ENCODE measurements around the gene RNU2-63P.
"Not testable (repeated sequence)": the region's sequence is repeated elsewhere in the genome, so short reads cannot be mapped to it uniquely, and the experiment has no call there.

RNU2-63P gene

GRCh38 chr2:88016086-88016959, at the start of gene RNU2-63P:
RNU2-63P (minus strand) TSS chr2:88016547.
- peak; percentile 58 for DNase-seq

DNA sequence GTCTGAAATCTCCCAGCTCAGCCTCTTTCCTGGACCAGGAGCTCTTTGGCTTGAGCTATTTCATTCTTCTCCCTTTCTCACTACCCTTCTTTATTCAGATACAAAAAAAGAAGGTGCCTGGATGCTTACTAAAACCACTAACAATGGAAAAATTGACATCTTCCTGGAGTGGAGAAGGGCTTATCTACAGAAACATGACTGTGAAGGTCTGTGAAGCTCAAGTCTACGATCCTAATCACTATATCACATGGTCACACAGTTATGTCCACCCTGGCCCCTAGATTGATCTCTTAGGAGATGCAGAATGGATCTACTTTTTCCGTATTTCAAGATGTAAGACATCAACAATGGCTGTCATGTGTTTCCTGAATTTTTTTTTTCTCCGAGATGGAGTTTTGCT, 44.9 kb upstream of the RNU2-63P start:
- DNase-seq, result no peak

GRCh38 chr2:88060907-88061275, 44.5 kb upstream of the RNU2-63P start:
- no peak for DNase-seq

- peak; percentile 24 for DNase-seq
Measured at GRCh38 chr2:88059979-88060906, 43.9 kb upstream of the RNU2-63P start.

DNA sequence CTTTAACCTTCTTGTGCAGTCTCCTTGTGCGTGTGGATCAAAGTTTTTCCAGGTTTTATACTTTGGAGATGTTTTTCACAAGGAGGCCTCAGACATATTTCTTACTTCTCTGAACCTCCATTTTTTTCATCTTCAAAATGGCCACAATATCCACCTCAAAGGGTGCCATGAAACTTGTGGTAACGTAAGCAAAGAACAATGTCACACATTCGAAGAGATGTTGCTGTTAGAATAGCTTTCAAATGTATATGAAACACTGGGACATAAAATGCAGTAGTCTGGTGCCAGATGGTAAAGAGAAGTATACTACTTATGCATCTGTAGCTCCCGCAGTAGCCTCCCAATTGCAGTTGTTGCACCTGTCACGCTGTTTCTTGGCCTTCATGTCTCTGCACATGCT, 41.8 kb upstream of the RNU2-63P start:
- no peak for DNase-seq

GRCh38 chr2:88057437-88057844, 41.1 kb upstream of the RNU2-63P start:
- no peak for DNase-seq

GRCh38 chr2:88055371-88056128, 39.2 kb upstream of the RNU2-63P start, which contains the start of gene KRCC1:
KRCC1 (minus strand) TSS chr2:88055783; CDS start chr2:88028563, 27,220 bp downstream.
- DNase-seq, result peak; percentile 84

DNA sequence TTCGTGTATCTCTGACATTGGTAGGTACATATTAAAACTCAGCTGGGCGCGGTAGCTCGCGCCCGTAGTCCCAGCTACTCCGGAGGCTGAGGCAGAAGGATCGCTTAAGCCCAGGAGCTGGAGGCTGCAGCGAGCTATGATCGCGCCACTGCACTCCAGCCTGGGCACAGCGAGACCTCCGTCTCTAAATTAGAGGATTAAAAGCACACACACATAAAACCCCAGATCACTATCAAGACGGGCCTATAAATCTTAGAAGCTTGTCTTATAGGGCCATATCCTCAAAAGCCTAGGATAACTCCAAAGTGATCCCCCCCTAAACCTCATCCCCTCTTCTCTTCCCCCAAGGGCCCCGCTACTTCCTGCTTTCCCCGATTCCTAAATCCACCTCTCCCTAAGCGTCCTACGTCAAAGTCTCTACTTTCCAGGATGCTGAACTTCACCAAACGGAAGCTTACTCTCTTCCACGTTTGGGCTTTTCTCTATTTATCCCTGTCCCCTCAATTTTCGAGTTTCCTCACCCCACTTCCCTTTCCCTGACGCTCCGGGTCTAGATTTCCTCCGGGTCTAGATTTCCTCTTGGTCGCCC, 38.5 kb upstream of the RNU2-63P start:
- no peak for DNase-seq

DNA sequence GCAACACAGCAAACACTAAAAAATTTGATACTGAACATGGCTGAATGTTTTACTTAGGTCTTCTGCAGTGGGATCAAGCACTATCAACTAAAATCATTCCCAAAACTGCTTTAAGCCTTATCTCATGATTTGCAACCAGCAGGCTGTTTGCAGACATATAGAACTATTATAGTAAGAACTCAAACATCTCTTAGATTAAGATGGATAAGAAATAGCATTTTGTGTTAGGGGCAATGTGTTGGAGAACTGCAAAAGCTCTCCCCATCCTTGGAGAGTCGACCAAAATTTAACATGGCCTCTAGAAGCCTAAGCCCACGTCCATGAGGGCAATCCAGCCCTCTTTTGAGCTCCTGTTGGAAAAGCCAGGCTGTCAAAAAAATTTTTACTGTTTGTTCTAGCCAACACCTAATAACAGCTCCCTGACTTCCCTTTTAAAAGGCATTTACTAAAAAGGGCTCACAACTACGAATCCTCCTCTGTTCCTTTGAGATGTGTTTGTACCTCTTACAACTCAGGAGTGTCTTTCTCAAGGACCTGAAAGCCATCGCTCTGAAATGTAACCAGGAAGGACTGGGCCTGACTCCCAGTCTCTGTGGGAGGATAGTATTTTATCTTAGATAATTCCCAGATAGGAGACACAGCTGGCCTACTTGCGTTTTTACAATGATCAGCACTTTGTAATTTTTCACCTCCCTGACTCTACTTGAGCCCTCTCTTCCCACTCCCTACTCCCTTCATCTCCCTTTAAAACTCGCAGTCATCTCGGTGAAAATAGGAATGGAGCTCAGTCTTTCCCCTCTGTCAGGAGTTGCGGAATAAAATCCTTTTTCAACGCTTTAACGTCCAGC, 37.8 kb upstream of the RNU2-63P start:
- no peak for DNase-seq

GRCh38 chr2:88053296-88053695, 36.9 kb upstream of the RNU2-63P start:
- no peak for DNase-seq

DNA sequence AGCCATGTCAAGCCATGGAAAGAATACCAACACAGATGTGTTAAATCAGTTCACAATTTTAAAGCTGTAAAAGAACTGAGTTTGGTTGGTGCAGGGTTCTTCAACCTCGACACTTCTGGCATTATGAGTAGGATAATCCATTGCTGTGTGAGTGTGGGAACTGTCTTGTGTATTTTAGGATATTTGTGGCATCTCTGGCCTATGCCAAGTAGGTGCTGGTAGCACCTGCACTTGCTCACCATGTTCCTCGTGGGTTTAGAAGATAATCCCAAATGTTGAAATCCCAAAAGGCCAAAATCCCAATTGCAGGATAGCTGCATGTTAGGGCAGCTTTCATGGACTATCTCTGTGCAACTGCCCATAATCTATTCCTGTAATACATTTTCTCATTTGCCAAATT, 35.4 kb upstream of the RNU2-63P start:
- no peak for DNase-seq

DNA sequence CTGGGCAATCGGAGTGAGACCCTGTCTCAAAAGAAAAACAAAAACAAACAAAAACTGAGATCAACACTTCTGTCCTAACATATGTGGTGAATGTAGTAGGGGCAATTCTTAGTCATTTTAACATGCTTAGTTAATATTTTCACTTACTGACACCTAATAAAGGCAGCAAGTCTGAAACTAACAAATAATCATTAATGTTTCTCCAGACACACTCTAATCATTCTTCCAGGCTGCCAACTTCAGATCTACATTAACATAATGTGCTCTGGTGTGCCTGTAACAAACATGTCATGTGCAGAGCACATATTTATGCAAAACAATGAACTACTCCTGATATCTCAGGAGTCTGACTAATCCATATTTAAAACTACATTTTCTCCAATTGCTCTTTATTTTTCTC, 33.3 kb upstream of the RNU2-63P start:
- DNase-seq, result no peak

GRCh38 chr2:88048541-88048940, 32.2 kb upstream of the RNU2-63P start:
- DNase-seq, result no peak

- not testable (repeated sequence) for DNase-seq
Measured at GRCh38 chr2:88045561-88045960, 29.2 kb upstream of the RNU2-63P start.

DNA sequence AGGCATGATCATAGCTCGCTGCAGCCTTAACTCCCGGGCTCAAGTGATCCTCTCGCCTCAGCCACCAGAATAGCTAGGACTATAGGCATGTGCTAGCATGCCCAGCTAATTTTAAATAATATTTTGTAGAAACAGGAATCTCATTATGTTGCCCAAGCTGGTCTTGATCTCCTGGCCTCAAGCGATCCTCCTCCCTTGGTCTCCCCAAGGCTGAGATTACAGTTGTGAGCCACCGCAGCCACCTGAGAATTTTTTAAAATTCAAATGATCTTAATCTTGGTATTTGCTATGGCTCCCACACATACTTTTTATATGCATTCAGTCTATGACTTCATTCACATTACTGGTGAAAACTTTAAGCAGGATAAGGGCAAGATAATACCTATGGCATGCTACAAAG, 26.1 kb upstream of the RNU2-63P start:
- DNase-seq, result no peak

GRCh38 chr2:88038263-88039105, 22.1 kb upstream of the RNU2-63P start:
- no peak for DNase-seq

DNA sequence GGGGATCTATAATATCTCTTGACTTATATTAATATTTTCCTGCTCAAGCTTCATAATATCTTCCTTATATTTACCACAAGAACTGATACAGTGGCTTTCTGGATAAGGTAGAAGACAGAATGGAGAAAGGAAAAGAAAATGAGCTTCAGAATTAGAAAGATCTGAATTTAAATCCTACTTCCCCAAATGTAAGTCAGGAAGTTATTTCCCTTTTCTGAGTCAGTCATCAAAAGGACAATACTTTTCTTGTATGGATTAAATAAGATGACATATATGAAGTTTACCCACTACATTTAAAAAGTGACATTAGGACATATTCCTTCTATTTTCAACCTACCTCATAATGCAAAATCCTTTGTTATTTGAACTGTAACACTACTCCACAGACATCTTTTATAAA, 20.3 kb upstream of the RNU2-63P start:
- DNase-seq, result no peak

DNA sequence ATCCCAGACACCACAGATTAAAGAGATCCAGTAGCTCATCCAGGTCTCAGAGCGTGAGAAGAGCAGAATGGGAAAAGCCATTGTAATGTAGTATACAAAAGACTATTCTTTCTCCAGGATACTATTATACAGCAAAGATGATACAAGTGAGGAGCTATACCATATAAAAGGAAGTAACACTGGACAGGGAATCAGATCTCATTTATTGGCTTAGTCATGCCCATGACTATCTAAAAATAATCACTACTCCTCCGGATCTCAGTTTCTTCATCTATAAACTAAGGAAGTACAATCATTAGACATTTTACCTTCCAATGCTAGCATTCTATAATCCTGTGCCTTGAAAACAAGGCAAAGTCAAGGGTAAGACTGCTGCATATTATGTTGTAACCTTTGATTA, 19.8 kb upstream of the RNU2-63P start:
- no peak for DNase-seq

GRCh38 chr2:88032070-88032702, 15.8 kb upstream of the RNU2-63P start:
- no peak for DNase-seq

- DNase-seq, result no peak
Measured at GRCh38 chr2:88028931-88029330, 12.6 kb upstream of the RNU2-63P start.

All from NCI-H2171 (cell line).